PC-3 (cell line): Measurements from ENCODE around the gene SH3RF3.

Experiments used
- CTCF ChIP-seq: fragments of 300-600 bp; sonication (generic); conservative IDR thresholded peaks from 2 replicates; pipeline ENCODE4 v1.5.1; 2017; ENCODE audit warnings: antibody characterized with exemption, low read depth, mild to moderate bottlenecking, low read length
- EZH2 ChIP-seq: fragments of 300-600 bp; sonication (generic); IDR thresholded peaks from one replicate; pipeline ENCODE4 v1.6.1; 2017; ENCODE audit warnings: antibody characterized with exemption, mild to moderate bottlenecking, low read length; ENCODE audit not compliant: unreplicated experiment
- EZH2phosphoT487 ChIP-seq: fragments of 300-600 bp; sonication (generic); IDR thresholded peaks from 2 replicates; pipeline ENCODE4 v1.6.1; 2018; ENCODE audit warnings: mild to moderate bottlenecking, antibody characterized with exemption, low read length, borderline replicate concordance

DNA sequence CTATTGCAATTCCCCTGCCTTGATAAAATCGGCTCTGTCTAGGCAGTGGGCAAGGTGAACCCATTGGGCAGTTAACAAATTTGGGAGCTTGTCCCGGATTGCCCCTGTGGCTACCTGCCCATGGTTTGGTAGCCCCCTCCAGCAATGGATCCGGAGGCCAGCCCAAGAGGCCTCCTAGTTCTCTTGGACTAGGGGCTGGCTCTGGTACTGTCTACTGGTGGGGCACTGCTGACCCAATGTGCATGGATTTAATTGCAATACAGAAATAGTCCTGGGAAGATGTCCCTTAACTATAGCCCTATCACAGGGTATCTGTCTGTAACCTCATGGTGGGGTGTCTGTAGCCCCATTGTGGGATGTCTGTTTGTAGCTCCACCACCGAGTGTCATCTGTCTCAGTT lies 37.5 kb upstream of the SH3RF3 start:
- TF ChIP-seq CTCF (no peak), EZH2phosphoT487 (no peak), EZH2 (no peak)
